Progenitor cell of endocrine pancreas (in vitro differentiated cells): ENCODE data around the gene ITPKC. TPM values are rescaled to one million over a fixed set of nuclear protein-coding genes. Genes with fewer than 3 reads are reported as not detected.

Experiments
- DNase-seq: peaks from one replicate; pipeline ENCODE4 v3.0.0; 2021; ENCODE audit warnings: low spot score; ENCODE audit not compliant: unreplicated experiment
- H3K27ac Mint-ChIP-seq: 2 replicates; pipeline ENCODE4 v1.8.0; 2021; ENCODE audit warnings: mild to moderate bottlenecking, moderate library complexity, mixed read lengths
- H3K27me3 Mint-ChIP-seq: 2 replicates; pipeline ENCODE4 v1.8.0; 2021; ENCODE audit warnings: mixed read lengths
- H3K36me3 Mint-ChIP-seq: 2 replicates; pipeline ENCODE4 v1.8.0; 2022; ENCODE audit warnings: mixed read lengths; ENCODE audit not compliant: insufficient read depth
- H3K4me1 Mint-ChIP-seq: 2 replicates; pipeline ENCODE4 v1.8.0; 2021; ENCODE audit warnings: low read depth, mixed read lengths
- H3K4me3 Mint-ChIP-seq: 2 replicates; pipeline ENCODE4 v1.8.0; 2021; ENCODE audit warnings: low read depth, mild to moderate bottlenecking, moderate library complexity, mixed read lengths
- H3K9me3 Mint-ChIP-seq: 2 replicates; pipeline ENCODE4 v1.8.0; 2021; ENCODE audit warnings: low read depth, mixed read lengths
- total RNA-seq: library from RNA; stranded (reverse); gene quantifications from 2 replicates; pipeline ENCODE4 v1.2.1, GENCODE V29; 2021
- TF ChIP-seq, protein P1 (sequence below): fragments of 200-600 bp; sonication (generic); IDR thresholded peaks from one replicate; pipeline ENCODE4 v1.5.0; 2021; ENCODE audit warnings: antibody characterized with exemption, mild to moderate bottlenecking; ENCODE audit not compliant: unreplicated experiment

Gene ITPKC
- total RNA-seq, 1 donor from 2014 or later, result 20.1 TPM

DNA sequence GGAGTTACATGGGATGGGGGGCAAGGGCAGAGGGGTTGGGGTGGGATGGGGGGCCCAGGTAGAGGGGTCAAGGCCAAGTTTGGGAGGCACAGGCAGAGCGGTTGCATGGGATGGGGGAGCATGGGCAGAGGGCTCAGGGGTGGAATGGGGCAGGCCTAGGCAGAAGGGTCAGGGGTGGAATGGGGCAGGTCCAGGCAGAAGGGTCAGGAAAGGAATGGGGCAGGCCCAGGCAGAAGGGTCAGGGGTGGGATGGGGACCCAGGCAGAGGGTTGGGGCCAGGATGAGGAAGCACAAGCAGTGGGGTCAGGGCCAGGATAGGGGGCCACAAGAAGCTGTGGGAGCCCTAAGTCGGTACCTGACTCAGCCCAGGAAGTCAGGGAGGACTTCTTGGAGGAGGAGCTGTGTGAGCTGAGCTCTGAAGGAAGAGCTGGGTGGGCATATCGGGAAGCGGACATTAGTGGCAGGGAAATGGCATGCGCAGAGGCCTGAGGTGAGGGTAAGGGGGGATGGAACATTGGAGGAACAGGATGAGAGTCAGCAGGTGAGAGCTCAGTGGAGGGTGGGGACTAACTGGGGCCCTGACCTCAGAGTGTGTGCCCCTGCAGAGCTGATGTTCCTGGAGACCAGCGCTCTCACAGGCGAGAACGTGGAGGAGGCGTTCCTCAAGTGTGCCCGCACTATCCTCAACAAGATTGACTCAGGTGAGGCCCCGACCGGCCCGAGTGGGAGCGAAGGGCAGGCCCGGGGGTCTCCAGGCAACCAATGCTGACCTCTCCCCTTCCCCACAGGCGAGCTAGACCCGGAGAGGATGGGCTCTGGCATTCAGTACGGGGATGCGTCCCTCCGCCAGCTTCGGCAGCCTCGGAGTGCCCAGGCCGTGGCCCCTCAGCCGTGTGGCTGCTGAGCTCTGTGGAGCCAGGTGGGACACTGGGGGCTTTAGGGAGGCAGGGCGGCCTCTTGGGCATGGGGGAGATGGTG lies 69.4 kb downstream of the ITPKC start:
- Mint-ChIP-seq H3K27me3 (no peaks in the 10 kb centered on the region), H3K27ac (peak overlapping the region; percentile 43), H3K4me3 (no peak overlapping the region), H3K4me1 (no peaks in the 10 kb centered on the region), H3K36me3 (peaks cover 15% of the 10 kb centered on the region), H3K9me3 (no peaks in the 10 kb centered on the region)
- TF ChIP-seq, protein P1, sequence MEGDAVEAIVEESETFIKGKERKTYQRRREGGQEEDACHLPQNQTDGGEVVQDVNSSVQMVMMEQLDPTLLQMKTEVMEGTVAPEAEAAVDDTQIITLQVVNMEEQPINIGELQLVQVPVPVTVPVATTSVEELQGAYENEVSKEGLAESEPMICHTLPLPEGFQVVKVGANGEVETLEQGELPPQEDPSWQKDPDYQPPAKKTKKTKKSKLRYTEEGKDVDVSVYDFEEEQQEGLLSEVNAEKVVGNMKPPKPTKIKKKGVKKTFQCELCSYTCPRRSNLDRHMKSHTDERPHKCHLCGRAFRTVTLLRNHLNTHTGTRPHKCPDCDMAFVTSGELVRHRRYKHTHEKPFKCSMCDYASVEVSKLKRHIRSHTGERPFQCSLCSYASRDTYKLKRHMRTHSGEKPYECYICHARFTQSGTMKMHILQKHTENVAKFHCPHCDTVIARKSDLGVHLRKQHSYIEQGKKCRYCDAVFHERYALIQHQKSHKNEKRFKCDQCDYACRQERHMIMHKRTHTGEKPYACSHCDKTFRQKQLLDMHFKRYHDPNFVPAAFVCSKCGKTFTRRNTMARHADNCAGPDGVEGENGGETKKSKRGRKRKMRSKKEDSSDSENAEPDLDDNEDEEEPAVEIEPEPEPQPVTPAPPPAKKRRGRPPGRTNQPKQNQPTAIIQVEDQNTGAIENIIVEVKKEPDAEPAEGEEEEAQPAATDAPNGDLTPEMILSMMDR, result no peak
- DNase-seq, result no peak

Other genes starting within 250 kb of the ITPKC start
- 102 and 114 TPM in 2 replicates for gene SHKBP1, start 140.2 kb upstream of the ITPKC start, total RNA-seq
- gene LTBP4, start 115.7 kb upstream of the ITPKC start, total RNA-seq, result 25.4 TPM in 2 replicates
- 14.6 and 20.9 TPM in 2 replicates for gene NUMBL, start 26.5 kb upstream of the ITPKC start, total RNA-seq
- gene COQ8B, start 226 bp upstream of the ITPKC start, total RNA-seq, result 55.8 and 58.6 TPM in 2 replicates
- 21.1 and 22.5 TPM in 2 replicates for gene ACTMAP, start 33.4 kb downstream of the ITPKC start, total RNA-seq
- gene SNRPA, start 34.1 kb downstream of the ITPKC start, total RNA-seq, result 111 and 126 TPM in 2 replicates
- gene MIA, start 58.4 kb downstream of the ITPKC start, total RNA-seq, result 4.6 and 8.5 TPM in 2 replicates
- 20.7 and 21.5 TPM in 2 replicates for gene RAB4B, start 61.1 kb downstream of the ITPKC start, total RNA-seq
- gene EGLN2, start 82.1 kb downstream of the ITPKC start, total RNA-seq, result 107 and 110 TPM in 2 replicates
- not detected in 2 replicates for gene CYP2A6, start 133.3 kb downstream of the ITPKC start, total RNA-seq
- not detected in 2 replicates for gene CYP2A7, start 165.1 kb downstream of the ITPKC start, total RNA-seq